Measurements from ENCODE around the gene GALR3.

DNA sequence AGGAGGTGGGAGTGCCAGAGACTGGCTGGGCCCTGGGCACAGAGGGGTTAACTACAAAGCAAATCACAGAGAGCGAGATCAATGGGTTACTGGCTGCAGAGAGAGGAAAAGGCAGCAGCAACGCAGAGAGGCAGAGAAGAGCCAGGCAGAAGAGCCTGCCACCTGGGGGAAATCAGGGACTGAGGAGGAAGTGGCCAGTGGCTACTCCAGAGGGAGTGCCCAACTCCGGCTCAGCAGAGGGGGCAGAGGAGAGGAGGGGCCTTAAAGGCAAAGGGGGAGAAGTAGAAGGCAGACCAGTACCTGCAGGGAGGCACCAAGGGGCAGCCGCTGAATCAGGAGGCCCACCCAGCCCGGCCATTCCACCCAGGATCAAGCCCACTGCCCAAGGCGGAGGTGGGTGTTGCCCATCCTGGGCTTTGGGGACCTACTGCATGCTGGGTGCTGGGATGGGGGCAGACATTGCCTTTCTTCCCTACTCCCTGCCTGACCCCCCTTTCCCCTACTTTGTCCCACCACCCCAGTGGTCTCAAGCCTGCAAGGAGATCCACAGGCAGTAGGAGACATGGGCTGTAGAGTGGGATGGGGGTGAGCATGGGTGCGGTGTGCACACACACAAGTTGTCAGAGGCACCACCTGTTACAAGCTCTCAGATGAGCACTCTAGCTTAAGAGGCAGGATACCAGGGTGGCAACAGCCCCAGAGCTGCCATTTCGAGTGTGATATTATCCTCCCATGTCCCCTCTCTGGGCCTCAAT lies 926 bp upstream of the GALR3 start:
- TF ChIP-seq, protein P1, sequence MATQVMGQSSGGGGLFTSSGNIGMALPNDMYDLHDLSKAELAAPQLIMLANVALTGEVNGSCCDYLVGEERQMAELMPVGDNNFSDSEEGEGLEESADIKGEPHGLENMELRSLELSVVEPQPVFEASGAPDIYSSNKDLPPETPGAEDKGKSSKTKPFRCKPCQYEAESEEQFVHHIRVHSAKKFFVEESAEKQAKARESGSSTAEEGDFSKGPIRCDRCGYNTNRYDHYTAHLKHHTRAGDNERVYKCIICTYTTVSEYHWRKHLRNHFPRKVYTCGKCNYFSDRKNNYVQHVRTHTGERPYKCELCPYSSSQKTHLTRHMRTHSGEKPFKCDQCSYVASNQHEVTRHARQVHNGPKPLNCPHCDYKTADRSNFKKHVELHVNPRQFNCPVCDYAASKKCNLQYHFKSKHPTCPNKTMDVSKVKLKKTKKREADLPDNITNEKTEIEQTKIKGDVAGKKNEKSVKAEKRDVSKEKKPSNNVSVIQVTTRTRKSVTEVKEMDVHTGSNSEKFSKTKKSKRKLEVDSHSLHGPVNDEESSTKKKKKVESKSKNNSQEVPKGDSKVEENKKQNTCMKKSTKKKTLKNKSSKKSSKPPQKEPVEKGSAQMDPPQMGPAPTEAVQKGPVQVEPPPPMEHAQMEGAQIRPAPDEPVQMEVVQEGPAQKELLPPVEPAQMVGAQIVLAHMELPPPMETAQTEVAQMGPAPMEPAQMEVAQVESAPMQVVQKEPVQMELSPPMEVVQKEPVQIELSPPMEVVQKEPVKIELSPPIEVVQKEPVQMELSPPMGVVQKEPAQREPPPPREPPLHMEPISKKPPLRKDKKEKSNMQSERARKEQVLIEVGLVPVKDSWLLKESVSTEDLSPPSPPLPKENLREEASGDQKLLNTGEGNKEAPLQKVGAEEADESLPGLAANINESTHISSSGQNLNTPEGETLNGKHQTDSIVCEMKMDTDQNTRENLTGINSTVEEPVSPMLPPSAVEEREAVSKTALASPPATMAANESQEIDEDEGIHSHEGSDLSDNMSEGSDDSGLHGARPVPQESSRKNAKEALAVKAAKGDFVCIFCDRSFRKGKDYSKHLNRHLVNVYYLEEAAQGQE (IDR thresholded peaks at IDR 0.05; ENCODE audit: low read depth) = no peak
- TF ChIP-seq TEAD4 (IDR thresholded peaks at IDR 0.05) (no peak), CEBPB (IDR thresholded peaks at IDR 0.05) (no peak), EGR1 (IDR thresholded peaks at IDR 0.05) (no peak), EP300 (IDR thresholded peaks at IDR 0.05; ENCODE audit: borderline replicate concordance) (no peak), RAD21 (IDR thresholded peaks at IDR 0.05; ENCODE audit: low read depth) (no peak), TCF12 (IDR thresholded peaks at IDR 0.05; ENCODE audit: low read depth) (no peak), YY1 (IDR thresholded peaks at IDR 0.05; ENCODE audit: low read depth) (no peak), CREB1 (IDR thresholded peaks at IDR 0.05; ENCODE audit: low read depth) (no peak), FOXM1 (IDR thresholded peaks at IDR 0.05; ENCODE audit: borderline replicate concordance, low read depth) (no peak), ZBTB7A (IDR thresholded peaks at IDR 0.05; ENCODE audit: low read depth) (no peak)
- TF ChIP-seq, protein P2, sequence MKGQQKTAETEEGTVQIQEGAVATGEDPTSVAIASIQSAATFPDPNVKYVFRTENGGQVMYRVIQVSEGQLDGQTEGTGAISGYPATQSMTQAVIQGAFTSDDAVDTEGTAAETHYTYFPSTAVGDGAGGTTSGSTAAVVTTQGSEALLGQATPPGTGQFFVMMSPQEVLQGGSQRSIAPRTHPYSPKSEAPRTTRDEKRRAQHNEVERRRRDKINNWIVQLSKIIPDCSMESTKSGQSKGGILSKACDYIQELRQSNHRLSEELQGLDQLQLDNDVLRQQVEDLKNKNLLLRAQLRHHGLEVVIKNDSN (IDR thresholded peaks at IDR 0.05) = no peak
- TF ChIP-seq, protein P3, sequence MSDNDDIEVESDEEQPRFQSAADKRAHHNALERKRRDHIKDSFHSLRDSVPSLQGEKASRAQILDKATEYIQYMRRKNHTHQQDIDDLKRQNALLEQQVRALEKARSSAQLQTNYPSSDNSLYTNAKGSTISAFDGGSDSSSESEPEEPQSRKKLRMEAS (IDR thresholded peaks at IDR 0.05) = no peak
